Chondrocyte (in vitro differentiated cells): ENCODE results near the gene NDE1. TPM values are rescaled to one million over a fixed set of nuclear protein-coding genes. Genes with fewer than 3 reads are reported as not detected.
"Not testable (repeated sequence)": the region's sequence is repeated elsewhere in the genome, so short reads cannot be mapped to it uniquely, and the experiment has no call there.

Source experiments
- DNase-seq: peaks from one replicate; pipeline ENCODE4 v3.0.0; 2021; ENCODE audit warnings: mixed read lengths, low spot score
- H3K27ac Mint-ChIP-seq: one replicate; pipeline ENCODE4 v1.8.0; 2021; ENCODE audit warnings: mild to moderate bottlenecking, moderate library complexity, mixed read lengths; ENCODE audit not compliant: unreplicated experiment
- H3K27me3 Mint-ChIP-seq: 2 replicates; pipeline ENCODE4 v1.8.0; 2021; ENCODE audit warnings: low read depth, mixed read lengths
- H3K36me3 Mint-ChIP-seq: 2 replicates; pipeline ENCODE4 v1.8.0; 2021; ENCODE audit warnings: low read depth, mixed read lengths
- H3K4me1 Mint-ChIP-seq: 2 replicates; pipeline ENCODE4 v1.8.0; 2021; ENCODE audit warnings: low read depth, mild to moderate bottlenecking, mixed read lengths
- H3K4me3 Mint-ChIP-seq: one replicate; pipeline ENCODE4 v1.8.0; 2021; ENCODE audit warnings: mild to moderate bottlenecking, moderate library complexity, mixed read lengths; ENCODE audit not compliant: unreplicated experiment
- H3K9me3 Mint-ChIP-seq: 2 replicates; pipeline ENCODE4 v1.8.0; 2021; ENCODE audit warnings: low read depth, mixed read lengths
- total RNA-seq: library from RNA; stranded (reverse); gene quantifications from 3 replicates; pipeline ENCODE4 v1.2.1, GENCODE V29; 2021
- TF ChIP-seq, protein P1 (sequence below): fragments of 200-600 bp; sonication (generic); IDR thresholded peaks from 2 replicates; pipeline ENCODE4 v1.5.0; 2021; ENCODE audit warnings: antibody characterized with exemption, mild to moderate bottlenecking, moderate library complexity

Gene NDE1
- total RNA-seq, 1 donor from 2014 or later = 32.3 TPM

DNA sequence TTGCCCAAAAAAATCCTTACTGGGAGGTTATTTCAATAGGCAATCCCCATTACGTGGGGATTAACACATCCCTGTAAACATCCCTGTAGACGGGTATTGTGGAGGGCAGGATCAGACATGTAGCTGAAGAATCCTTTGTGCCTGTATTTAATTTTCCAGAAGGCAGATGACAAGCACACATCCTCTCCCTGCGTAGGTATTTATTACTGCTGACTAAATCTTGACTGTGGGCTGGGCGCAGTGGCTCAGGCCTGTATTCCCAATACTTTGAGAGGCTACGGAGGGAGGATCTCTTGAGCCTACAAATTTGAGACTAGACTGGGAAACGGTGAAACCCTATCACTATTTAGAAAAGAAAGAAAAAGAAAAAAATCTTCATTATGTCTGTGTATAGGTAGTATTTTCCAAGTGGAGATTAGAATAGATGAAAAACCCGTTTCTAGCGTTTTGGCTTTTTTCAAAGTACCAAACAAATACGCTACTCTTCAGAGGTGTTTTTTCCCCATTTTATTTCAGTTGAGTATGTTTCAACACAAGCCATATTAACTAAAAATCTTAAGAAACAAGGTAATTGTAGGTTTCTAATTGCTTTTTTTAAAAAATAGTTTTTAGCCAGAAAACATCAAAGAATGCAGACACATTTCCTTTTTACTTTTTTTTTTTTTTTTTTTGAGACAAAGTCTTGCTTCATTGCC, 5.6 kb upstream of the NDE1 start:
- DNase-seq = no peak
- H3K27me3 Mint-ChIP-seq = no peaks in the 10 kb centered on the region
- no peak overlapping the region for H3K4me3 Mint-ChIP-seq
- peak overlapping the region; percentile 98 for H3K27ac Mint-ChIP-seq
- H3K4me1 Mint-ChIP-seq = peaks cover 32% of the 10 kb centered on the region
- H3K9me3 Mint-ChIP-seq = no peaks in the 10 kb centered on the region
- TF ChIP-seq, protein P1, sequence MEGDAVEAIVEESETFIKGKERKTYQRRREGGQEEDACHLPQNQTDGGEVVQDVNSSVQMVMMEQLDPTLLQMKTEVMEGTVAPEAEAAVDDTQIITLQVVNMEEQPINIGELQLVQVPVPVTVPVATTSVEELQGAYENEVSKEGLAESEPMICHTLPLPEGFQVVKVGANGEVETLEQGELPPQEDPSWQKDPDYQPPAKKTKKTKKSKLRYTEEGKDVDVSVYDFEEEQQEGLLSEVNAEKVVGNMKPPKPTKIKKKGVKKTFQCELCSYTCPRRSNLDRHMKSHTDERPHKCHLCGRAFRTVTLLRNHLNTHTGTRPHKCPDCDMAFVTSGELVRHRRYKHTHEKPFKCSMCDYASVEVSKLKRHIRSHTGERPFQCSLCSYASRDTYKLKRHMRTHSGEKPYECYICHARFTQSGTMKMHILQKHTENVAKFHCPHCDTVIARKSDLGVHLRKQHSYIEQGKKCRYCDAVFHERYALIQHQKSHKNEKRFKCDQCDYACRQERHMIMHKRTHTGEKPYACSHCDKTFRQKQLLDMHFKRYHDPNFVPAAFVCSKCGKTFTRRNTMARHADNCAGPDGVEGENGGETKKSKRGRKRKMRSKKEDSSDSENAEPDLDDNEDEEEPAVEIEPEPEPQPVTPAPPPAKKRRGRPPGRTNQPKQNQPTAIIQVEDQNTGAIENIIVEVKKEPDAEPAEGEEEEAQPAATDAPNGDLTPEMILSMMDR = no peak
- H3K36me3 Mint-ChIP-seq = no peaks in the 10 kb centered on the region

DNA sequence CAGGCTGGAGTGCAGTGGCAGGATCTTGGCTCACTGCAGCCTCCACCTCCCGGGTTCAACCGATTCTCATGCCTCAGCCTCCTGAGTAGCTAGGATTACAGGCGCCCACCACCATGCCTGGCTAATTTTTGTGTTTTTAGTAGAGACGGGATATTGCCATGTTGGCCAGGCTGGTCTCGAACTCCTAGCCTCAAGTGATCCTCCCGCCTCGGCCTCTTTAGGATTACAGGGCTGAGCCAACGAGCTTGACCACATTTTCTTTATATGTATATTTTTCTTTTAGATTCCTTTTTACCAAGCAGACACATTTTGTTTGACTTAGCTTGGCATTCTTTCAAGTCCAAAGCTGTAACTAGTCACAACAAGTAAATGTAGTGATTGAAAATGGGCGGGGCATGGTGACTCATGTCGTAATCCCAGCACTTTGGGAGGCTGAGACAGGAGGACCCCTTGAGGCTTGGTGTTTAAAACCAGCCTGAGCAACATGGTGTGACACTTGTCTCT, 5.0 kb upstream of the NDE1 start:
- not testable (repeated sequence) for DNase-seq, H3K4me3 Mint-ChIP-seq, H3K27me3 Mint-ChIP-seq, H3K36me3 Mint-ChIP-seq, H3K9me3 Mint-ChIP-seq
- H3K27ac Mint-ChIP-seq = peak overlapping the region; percentile 85
- TF ChIP-seq, protein P1 = peak; percentile 36
- peaks cover 35% of the 10 kb centered on the region for H3K4me1 Mint-ChIP-seq

DNA sequence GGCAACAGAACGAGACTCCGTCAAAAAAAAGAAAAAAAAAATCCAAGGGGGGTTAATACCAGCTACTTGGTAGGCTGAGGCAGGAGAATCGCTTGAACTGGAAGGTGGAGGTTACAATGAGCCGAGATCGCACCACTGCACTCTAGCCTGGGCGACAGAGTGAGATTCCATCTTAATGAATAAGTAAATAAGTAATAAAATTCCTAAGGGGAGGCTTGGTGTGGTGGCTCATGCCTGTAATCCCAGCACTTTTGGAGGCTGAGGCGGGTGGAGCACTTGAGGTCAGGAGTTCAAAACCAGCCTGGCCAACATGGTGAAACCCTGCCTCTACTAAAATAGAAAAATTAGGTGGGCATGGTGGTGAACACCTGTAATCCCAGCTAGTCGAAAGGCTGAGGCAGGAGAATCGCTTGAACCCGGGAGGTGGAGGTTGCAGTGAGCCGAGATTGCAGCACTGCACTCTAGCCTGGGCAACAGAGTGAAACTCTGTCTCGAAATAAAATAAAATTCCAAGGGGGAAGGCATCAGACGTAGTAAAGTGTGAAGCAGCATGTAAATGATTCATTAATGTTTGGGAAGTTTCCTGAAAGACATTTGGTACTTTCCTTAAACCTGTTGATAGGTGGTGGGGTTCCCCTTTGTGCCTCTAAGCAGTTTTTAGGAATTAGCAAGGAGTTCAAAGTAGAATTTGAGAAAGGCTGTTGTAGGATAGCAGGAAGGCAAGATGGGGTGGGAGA, 3.3 kb upstream of the NDE1 start:
- not testable (repeated sequence) for H3K27me3 Mint-ChIP-seq, H3K4me3 Mint-ChIP-seq

DNA sequence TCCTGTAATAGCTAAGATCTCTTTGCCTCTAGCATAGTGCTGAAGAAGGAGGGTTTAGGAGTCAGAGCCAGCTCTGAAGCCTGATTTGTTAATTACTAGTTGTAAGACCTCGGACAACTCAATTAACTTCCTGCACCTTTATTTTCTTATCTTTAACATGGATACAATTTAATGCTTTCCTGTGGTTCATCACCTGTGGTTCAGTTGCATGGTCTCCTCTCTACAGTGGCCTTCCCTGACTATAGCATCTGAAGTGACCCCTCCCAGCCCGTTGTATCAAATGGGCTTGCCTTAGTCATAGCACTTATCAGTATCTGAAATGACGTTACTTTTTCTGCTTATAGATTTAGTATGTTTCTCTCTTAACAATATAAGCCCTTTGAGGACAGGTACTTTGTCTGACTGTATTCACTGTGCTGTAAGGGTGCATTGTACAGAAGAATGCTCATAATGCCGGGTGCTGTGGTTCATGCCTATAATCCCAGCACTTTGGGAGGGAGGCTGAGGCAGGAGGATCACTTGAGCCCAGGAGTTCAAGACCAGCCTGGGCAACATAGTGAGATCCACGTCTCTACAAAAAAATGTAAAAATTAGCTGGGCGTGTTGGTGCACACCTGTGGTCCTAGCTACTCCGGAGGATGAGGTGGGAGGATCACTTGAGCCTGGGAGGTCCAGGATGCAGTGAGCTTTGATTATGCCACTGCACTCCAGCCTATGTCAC, 2.6 kb upstream of the NDE1 start:
- Mint-ChIP-seq H3K27ac (no peak overlapping the region), H3K4me1 (peaks cover 29% of the 10 kb centered on the region), H3K9me3 (no peaks in the 10 kb centered on the region), H3K4me3 (no peak overlapping the region), H3K36me3 (peaks cover 1% of the 10 kb centered on the region), H3K27me3 (no peaks in the 10 kb centered on the region)
- TF ChIP-seq, protein P1 = no peak
- DNase-seq = no peak

More for the DNA sequence above, 3.3 kb upstream of the NDE1 start:
- DNase-seq, H3K9me3 Mint-ChIP-seq, H3K36me3 Mint-ChIP-seq, H3K27ac Mint-ChIP-seq: not testable (repeated sequence)
- peaks cover 36% of the 10 kb centered on the region for H3K4me1 Mint-ChIP-seq

DNA sequence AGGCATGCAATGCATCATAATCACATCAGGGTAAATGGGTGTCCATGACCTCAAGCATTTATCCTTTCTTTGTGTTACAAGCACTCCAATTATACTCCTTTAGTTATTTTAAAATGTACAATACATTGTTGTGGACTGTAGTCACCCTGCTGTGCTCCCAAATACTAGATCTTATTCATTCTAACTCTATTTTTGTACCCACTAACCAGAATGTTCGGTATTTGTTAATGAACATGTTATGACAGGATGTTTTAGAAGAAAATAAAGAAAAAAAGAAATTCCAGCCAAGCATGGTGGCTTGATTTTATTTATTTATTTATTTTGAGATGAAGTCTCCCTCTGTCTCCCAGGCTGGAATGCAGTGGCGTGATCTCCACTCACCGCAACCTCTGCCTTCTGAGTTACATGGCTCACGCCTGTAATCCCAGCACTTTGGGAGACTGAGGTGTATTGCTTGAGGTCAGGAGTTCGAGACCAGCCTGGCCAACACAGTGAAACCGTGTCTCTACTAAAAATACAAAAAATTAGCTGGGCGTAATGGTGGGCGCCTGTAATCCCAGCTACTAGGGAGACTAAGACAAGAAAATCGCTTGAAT, 1.8 kb upstream of the NDE1 start:
- Mint-ChIP-seq H3K36me3 (peaks cover 1% of the 10 kb centered on the region), H3K4me3 (no peak overlapping the region), H3K4me1 (peaks cover 37% of the 10 kb centered on the region), H3K9me3 (no peaks in the 10 kb centered on the region), H3K27ac (no peak overlapping the region), H3K27me3 (no peaks in the 10 kb centered on the region)
- TF ChIP-seq, protein P1 = no peak
- no peak for DNase-seq

DNA sequence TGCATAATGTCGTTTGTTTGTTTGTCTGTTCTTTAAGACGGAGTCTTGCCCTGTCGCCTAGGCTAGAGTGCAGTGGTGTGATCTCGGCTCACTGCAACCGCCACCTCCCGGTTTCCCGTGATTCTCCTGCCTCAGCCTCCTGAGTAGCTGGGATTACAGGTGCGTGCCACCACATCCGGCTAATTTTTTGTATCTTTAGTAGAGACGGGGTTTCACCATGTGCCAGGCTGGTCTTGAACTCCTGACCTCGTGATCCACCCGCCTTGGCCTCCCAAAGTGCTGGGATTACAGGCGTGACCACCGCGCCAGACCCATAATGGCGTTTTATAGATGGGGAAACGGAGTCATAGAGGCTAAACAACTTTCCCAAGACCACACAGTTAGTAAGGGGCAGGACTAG, 734 bp upstream of the NDE1 start:
- not testable (repeated sequence) for H3K9me3 Mint-ChIP-seq, H3K27me3 Mint-ChIP-seq, H3K36me3 Mint-ChIP-seq, DNase-seq
- H3K27ac Mint-ChIP-seq = peak overlapping the region; percentile 83
- H3K4me1 Mint-ChIP-seq = peaks cover 36% of the 10 kb centered on the region
- peak overlapping the region; percentile 72 for H3K4me3 Mint-ChIP-seq
